GM20431 (cell line): ENCODE data around the gene ZNF878.
"Not testable (repeated sequence)": the region's sequence is repeated elsewhere in the genome, so short reads cannot be mapped to it uniquely, and the experiment has no call there.

Experiments
- in situ Hi-C: fragments of 300-500 bp; cut with MseI, MboI; formaldehyde crosslinking; loops from one replicate; pipeline ENCODE4 v1.15.0; 2020; ENCODE audit warnings: low sequenced_read_pairs; ENCODE audit not compliant: unreplicated experiment

ZNF878 gene

DNA sequence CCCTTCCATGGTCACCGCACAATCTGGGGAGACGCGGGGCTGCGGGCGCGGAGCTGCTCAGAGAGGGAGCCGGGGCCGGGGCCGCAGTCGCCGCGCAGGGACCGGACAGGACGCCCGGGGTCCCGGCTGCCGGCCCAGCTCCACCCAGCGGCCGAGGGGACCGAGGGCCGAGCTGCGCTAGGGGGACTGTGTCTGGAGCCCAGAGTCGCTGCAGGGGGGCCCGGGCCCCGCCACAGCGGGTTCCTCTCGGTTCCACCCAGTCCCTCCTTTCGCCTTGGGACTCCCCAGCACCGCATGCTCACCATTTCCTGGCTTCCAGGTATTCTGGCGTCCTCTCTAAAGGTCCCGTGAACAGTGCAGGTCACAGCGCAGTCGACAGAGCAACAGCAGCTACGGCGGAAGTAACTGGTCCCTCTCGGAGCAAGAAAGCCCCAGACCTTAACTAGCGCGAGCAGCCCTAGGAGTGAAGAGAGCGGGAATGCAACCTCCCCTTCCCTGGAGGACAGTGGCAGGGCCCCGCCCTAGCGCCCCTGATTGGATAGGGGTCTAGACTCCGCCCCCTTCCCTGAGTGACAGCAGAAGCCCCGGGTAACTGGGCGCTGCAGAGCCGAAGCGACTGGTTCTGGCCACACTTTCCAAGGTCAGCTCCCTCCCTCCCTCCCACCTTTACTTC, at the start of gene ZNF878:
Gene ZNF878, minus strand, starts transcription at position 465 of the 673 bp plus-strand sequence. Its CDS starts 160 bp downstream, at position 305.
- in situ Hi-C loops: no loop called here

- in situ Hi-C loops: no loop called here
These were observed 45.3 kb upstream of the ZNF878 start for GRCh38 chr19:12098040-12098439.

GRCh38 chr19:12095111-12095790, 42.5 kb upstream of the ZNF878 start:
- in situ Hi-C loops: no loop called here

DNA sequence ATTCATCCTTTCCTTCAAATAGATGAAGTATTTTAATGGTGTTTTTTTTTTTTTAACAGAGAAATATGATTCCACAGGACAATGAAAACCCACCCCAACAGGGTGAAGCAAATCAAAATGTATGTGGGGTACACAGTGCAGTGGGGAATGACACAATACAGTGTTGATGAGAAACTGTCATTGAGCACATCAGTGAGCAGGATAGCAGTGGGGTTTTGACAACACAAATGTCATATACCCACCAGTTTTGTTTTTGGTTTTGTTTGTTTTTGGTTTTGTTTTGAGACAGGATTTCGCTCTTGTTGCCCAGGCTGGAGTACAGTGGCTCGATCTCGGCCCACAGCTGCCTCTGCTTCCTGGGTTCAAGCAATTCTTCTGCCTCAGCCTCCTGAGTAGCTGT, 41.0 kb upstream of the ZNF878 start:
- in situ Hi-C loops: no loop called here

DNA sequence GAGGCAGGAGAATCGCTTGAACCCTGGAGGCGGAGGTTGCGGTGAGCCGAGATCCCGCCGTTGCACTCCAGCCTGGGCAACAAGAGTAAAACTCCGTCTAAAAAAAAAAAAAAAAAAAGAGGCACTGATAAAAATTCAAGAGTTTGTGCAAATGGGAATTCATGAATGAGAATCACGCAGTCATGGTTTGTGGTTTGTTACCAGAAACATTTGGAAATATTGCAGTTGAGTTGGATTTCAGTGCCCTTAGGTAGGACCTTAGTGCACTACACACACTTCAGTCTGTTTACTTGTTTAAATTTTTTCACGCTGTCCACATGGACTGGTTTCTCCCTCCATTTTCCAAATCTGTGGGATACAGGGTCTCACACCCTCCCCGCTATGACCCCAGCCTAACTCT, 40.2 kb upstream of the ZNF878 start:
- in situ Hi-C loops: no loop called here

DNA sequence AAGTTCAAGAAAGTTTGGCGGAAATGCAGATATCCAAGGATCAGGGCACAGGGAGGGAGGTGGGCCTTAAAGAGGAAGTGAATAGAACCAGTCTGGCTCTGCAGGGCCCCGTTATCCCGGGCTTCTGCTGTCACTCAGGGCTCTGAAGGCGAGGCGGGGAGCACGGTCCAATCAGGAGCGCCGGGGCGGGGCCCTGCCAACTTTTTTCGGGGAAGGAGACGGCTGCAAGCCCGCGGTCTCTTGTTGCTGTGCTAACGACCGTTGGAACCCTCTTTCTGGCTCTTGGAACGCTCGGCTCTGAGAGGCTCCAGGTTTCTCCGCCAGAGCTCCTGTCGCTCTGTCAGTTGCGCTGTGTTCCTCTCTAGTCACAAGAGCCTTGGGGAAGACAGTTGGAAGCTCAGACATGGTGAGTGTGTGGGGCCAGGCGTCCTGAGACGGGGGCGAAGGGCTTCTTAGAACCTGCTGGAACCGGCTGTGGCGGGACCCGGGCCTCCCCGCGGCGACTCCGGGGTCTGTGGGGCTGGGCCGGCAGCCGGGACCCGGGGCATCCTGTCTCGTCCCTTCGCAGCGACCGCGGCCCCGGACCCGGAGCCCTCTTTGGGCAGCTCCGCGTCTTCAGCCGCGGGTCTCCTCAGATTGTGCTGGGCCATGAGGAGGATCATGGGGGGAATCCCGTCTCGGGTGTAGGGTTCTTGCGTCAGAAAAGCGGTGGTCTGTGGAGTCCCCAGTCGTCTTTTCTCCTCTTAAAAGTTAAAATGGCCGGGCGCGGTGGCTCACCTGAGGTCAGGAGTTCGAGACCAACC, 39.5 kb upstream of the ZNF878 start:
- in situ Hi-C loops: no loop called here

- in situ Hi-C loops: no loop called here
These were observed 38.0 kb upstream of the ZNF878 start for GRCh38 chr19:12090807-12091206.

DNA sequence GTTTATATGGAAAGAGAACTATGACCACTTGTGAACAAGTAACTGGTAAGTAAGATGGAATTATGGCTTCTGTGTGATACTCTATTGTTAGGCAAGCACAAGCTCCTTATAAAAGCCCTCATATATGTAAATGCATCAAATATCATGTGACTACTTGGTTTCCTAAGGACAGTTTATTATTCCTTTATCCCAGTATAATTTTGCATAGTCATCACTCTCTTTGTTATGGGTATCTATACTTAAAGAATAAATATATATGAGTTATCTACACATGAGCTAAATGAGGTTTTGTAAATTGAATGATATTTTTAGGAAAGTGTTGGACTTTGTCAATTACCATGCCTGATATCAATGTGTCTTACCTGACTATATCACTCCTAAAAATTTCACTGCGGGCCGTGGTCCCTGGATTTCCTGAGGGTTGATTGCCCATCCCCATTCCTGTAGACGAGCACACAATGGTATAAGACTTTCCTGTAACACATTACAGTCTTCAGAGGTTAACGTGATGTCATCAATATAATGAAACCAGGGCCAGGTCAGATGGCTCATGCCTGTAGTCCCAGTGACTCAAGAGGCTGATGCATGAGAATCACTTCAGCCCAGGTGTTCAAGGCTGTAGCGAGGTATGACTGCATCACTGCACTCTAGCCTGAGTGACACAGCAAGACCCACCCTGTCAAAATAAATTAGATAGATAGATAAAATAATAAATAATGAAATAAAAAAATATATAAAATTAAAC, 32.5 kb upstream of the ZNF878 start:
- in situ Hi-C loops: no loop called here

GRCh38 chr19:12083336-12083735, 30.6 kb upstream of the ZNF878 start:
- in situ Hi-C loops: not testable (repeated sequence)

- in situ Hi-C loops: no loop called here
These were observed 24.6 kb upstream of the ZNF878 start for GRCh38 chr19:12077375-12077774.

- in situ Hi-C loops: not testable (repeated sequence)
These were observed 23.6 kb upstream of the ZNF878 start for GRCh38 chr19:12076331-12076730.

DNA sequence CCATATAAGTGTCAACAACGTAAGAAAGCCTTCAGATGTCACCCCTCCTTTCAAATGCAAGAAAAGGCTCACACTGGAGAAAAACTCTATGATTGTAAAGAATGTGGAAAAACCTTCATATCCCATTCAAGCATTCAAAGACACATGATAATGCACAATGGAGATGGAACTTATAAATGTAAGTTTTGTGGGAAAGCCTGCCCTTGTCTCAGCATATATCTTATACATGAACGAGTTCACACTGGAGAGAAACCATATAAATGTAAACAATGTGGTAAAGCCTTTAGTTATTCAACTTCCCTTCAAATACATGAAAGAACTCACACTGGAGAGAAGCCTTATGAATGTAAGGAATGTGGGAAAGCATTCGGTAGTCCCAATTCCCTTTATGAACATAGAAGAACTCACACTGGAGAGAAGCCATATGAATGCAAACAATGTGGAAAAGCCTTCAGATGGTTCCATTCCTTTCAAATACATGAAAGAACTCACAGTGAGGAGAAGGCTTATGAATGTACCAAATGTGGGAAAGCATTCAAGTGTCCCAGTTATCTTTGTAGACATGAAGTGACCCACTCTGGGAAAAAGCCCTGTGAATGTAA, 22.9 kb upstream of the ZNF878 start:
- in situ Hi-C loops: no loop called here

- in situ Hi-C loops: no loop called here
These were observed 12.1 kb upstream of the ZNF878 start, which contains the start of gene ZNF844 for GRCh38 chr19:12064590-12065538. ZNF844 (plus strand) TSS chr19:12064731; CDS start chr19:12064874, 143 bp downstream.

GRCh38 chr19:12055784-12056183, 3.0 kb upstream of the ZNF878 start:
- in situ Hi-C loops: no loop called here

DNA sequence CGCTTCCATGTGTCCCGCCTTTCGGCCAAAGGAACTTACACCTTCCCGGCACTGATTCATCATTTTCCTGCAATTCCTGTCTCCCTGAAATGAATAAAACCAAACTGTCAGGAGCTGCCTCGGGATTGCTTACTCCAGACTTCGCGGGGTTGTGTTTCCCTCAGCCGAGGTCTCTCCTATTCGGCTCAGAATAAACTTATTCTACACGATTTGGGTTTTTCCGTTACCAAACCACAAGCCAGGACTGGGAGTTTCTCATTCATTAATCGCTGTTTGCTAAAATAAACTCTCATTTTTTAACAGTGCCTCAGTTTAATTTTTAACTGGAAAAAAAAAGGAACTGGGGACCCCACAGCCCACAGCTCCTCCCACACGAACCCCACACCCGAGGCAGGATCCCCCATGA, 667 bp downstream of the ZNF878 start:
- in situ Hi-C loops: no loop called here

DNA sequence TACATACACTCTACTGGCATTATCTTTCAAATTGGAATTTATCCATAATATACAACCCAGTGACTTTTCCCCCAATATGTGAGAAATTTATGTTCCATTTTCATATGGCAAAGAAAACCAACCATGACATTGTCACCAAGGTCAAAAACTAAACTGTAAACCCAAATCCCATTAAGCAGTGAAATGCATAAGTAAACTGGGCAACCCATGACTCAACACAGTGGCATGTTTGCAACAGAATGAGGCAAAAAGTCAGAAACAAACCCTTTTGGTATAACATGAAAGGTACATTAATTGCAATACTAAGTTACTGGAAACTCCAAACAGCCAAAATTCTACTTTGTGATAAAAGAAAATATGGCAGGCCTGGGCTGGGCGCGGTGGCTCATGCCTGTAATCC, 4.9 kb downstream of the ZNF878 start:
- in situ Hi-C loops: no loop called here

- in situ Hi-C loops: no loop called here
These were observed 8.9 kb downstream of the ZNF878 start for GRCh38 chr19:12043752-12044422.

GRCh38 chr19:12042893-12043292, 9.9 kb downstream of the ZNF878 start:
- in situ Hi-C loops: no loop called here
